ENCODE data around the gene CENPB.
A peak's percentile ranks its signal among the peaks of the same experiment; 100 is the strongest.
"Not testable (repeated sequence)": the region's sequence is repeated elsewhere in the genome, so short reads cannot be mapped to it uniquely, and the experiment has no call there.

Gene CENPB

GRCh38 chr20:3811467-3812258, 25.1 kb upstream of the CENPB start:
- peak; percentile 73 to 89 (median 87) for DNase-seq (ENCODE audit: low read depth in 3 of 3)

GRCh38 chr20:3808544-3808943, 22.0 kb upstream of the CENPB start:
- DNase-seq (ENCODE audit: low read depth in 3 of 3), result no peak

GRCh38 chr20:3804781-3805180, 18.2 kb upstream of the CENPB start:
- DNase-seq (ENCODE audit: low read depth in 3 of 3), result no peak

GRCh38 chr20:3804254-3804751, 17.8 kb upstream of the CENPB start:
- no peak for DNase-seq (ENCODE audit: low read depth in 3 of 3)

GRCh38 chr20:3803854-3804253, 17.3 kb upstream of the CENPB start:
- no peak for DNase-seq (ENCODE audit: low read depth in 3 of 3)

- DNase-seq (ENCODE audit: low read depth in 3 of 3), result no peak
Measured at GRCh38 chr20:3803289-3803688, 16.7 kb upstream of the CENPB start.

- no peak for DNase-seq (ENCODE audit: low read depth in 3 of 3)
Measured at GRCh38 chr20:3802524-3803239, 16.1 kb upstream of the CENPB start.

GRCh38 chr20:3801846-3802245, 15.3 kb upstream of the CENPB start:
- DNase-seq (ENCODE audit: low read depth in 3 of 3), result no peak

- DNase-seq (ENCODE audit: low read depth in 3 of 3), result no peak
Measured at GRCh38 chr20:3801299-3801698, 14.8 kb upstream of the CENPB start.

GRCh38 chr20:3800878-3801260, 14.3 kb upstream of the CENPB start:
- no peak for DNase-seq (ENCODE audit: low read depth in 3 of 3)

GRCh38 chr20:3800256-3800877, 13.8 kb upstream of the CENPB start:
- DNase-seq (ENCODE audit: low read depth in 3 of 3), result no peak

GRCh38 chr20:3798908-3799248, 12.3 kb upstream of the CENPB start:
- no peak for DNase-seq (ENCODE audit: low read depth in 3 of 3)

GRCh38 chr20:3798373-3798768, 11.8 kb upstream of the CENPB start:
- DNase-seq (ENCODE audit: low read depth in 3 of 3), result no peak

- DNase-seq (ENCODE audit: low read depth in 3 of 3), result no peak
Measured at GRCh38 chr20:3797592-3798372, 11.2 kb upstream of the CENPB start.

- DNase-seq (ENCODE audit: low read depth in 3 of 3), result no peak
Measured at GRCh38 chr20:3797226-3797545, 10.6 kb upstream of the CENPB start.

- DNase-seq (ENCODE audit: low read depth in 3 of 3), result no peak
Measured at GRCh38 chr20:3796477-3797225, 10.1 kb upstream of the CENPB start.

- peak; percentile 80 to 90 (median 83) for DNase-seq (ENCODE audit: low read depth in 3 of 3)
Measured at GRCh38 chr20:3795511-3796468, 9.2 kb upstream of the CENPB start, which contains the start of gene CDC25B. CDC25B (plus strand) TSS chr20:3796310; CDS start chr20:3796532, 222 bp downstream.

GRCh38 chr20:3794701-3795420, 8.3 kb upstream of the CENPB start:
- no peak for DNase-seq (ENCODE audit: low read depth in 3 of 3)

- not testable (repeated sequence) for DNase-seq (ENCODE audit: low read depth in 3 of 3)
Measured at GRCh38 chr20:3794168-3794567, 7.6 kb upstream of the CENPB start.
